Muscle of back (tissue), 11 donors: ENCODE data around the gene PLEKHN1. TPM values are rescaled to one million over a fixed set of nuclear protein-coding genes. Genes with fewer than 3 reads are reported as not detected.
A peak's percentile ranks its signal among the peaks of the same experiment; 100 is the strongest.
"Not testable (repeated sequence)": the region's sequence is repeated elsewhere in the genome, so short reads cannot be mapped to it uniquely, and the experiment has no call there.

Experiments
- DNase-seq, 3 donors: peaks; one replicate each; pipeline versions ENCODE4 v3.0.0 to v3.0.0-alpha.2; 2013
- polyA plus RNA-seq, 10 donors: library from polyadenylated mRNA; unstranded; fragments of 120-200 nt; gene quantifications; one replicate each; pipeline ENCODE4 v1.2.1, GENCODE V29; 2013; ENCODE audit not compliant: insufficient read length in 10 of 10

Gene PLEKHN1
- polyA plus RNA-seq, 10 donors = 0.10 to 1.3 (median 0.25) TPM; not detected in 5

GRCh38 chr1:973459-974292 lies 7.4 kb downstream of the PLEKHN1 start:
- no peak for DNase-seq

- no peak for DNase-seq
Measured at GRCh38 chr1:974293-974640, 8.0 kb downstream of the PLEKHN1 start.

- no peak for DNase-seq
Measured at GRCh38 chr1:974687-975328, 8.5 kb downstream of the PLEKHN1 start.

DNA sequence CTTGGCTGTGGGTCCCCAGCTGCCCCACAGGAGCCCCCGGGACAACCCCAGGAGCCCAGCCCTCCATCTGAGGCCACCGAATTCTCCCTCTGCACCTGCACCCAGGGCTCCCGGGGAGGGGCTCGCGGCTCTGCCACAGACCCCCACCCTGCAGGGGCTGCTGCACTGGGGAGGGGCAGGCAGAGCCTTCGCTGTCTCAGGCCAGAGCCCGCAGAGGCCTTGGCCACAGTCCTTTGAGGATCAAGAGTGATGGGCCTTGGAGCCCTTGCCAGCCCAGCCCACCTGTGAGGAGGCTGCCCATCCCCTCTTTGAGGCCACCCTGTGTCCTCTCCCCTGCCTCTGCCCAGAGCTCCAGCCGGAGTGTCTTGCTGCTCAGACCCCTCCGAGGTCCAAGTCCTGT lies 9.1 kb downstream of the PLEKHN1 start:
- no peak for DNase-seq

- peak in 1 of 3 donors; percentile 49 for DNase-seq
Measured at GRCh38 chr1:975896-976683, 9.8 kb downstream of the PLEKHN1 start.

DNA sequence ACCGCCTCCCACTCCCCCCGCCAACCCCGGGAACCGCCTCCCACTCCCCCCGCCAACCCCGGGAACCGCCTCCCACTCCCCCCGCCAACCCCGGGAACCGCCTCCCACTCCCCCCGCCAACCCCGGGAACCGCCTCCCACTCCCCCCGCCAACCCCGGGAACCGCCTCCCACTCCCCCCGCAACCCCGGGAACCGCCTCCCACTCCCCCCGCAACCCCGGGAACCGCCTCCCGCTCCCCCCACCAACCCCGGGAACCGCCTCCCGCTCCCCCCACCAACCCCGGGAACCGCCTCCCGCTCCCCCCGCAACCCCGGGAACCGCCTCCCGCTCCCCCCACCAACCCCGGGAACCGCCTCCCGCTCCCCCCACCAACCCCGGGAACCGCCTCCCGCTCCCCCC lies 10.5 kb downstream of the PLEKHN1 start:
- DNase-seq = not testable (repeated sequence)

DNA sequence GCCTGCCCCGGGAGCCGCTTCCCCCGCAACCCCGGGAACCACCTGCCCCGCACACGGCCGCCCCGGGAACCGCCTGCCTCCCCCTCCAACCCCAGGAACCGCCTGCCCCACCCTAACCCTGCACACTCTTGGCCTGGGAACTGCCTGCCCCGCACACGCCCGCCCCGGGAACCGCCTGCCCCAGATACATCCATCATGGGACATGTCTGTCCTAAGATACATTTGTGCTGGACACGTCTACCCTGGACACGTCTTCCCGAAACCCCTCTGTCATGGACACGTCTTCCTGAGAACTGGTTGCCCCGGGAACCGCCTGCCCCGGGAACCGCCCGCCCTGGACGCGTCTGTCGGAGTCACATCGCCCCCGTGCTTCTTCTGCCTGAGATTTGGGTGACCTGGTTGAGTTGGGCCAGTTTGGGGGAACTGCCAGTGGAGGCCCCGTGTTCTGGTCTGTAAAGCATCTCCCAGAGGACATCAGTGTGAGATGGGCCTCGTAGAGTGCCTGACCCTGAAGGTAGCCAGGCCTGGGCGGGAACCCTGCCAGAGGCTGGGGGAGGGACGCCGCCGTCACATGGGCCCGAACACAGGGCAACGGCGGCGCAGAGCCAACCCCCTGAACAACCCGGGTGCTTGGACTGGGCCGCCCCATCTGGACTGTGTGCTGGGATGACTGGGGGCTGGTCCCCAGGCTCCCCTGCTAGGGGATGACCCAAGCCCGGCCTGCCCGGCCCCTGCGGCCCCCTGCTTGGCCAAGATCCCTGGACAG lies 12.0 kb downstream of the PLEKHN1 start:
- DNase-seq = no peak

GRCh38 chr1:978835-979743 lies 12.8 kb downstream of the PLEKHN1 start:
- no peak for DNase-seq

DNA sequence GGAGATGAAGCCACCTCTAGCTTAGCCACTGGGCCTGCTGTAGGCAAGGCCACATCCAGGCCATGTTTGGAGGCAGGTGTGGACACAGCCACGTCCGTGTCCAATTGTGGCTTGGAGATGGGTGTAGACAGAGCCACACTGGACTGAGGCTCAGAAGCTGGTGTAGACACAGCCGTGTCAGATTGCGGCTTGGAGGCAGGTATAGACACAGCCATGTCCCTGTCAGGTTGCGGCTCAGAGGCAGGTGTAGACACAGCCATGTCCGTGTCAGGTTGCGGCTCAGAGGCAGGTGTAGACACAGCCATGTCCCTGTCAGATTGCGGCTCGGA lies 13.4 kb downstream of the PLEKHN1 start:
- no peak for DNase-seq

DNA sequence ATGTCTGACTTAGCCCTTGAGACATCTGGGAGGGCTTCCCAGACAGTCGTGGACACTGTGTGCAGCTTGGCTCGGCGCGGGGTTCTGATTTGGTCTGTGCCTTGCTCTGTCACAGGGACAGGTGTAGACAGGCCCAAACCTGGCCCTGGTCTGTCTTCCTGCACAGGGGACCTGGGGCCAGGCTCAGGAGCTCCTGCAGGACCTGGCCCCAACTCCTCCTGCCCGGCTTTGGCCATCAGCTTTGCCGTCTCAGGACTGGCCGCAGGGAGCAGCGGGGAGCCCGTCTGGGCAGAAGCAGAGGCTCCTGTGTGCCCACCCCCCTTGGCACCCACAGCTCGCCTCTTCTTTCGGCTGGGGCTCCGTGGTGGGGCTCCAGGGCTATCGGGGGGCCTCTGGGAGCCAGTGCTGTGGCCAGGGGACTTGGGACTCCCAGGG lies 13.9 kb downstream of the PLEKHN1 start:
- no peak for DNase-seq

GRCh38 chr1:980602-981395 lies 14.5 kb downstream of the PLEKHN1 start:
- no peak for DNase-seq

GRCh38 chr1:981491-981954 lies 15.2 kb downstream of the PLEKHN1 start:
- no peak for DNase-seq

DNA sequence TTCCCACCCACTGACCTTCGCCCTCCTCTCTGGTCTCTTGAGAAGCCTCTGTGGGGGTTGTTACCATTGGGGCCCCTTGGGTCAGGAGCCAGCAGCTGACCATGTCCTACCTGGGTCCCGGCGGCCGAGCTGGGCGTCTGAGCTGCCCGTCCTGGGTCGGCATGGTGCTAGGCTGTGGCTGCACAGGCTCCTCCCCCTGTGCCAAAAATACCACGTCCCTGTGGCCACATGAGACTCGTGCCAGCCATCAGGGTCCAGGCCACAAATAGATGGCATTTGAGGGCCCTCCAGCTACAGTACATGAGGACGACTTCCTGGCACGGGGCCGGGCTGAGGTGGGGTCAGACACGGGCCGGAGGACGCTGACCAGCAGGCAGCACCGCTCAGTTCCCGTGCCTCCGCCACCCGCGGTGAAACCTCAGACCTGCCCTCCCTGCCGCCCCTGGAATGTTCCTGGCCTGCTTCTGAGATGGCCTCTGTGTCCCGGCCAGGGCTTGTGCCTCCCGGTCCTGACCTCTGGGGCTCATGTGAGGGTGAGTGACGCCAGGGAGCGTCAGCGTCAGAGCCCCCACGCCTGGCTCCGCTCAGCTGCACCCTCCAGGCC lies 15.8 kb downstream of the PLEKHN1 start, which contains the start of gene PERM1:
Gene PERM1, minus strand, starts transcription at position 139 of the 604 bp plus-strand sequence. CDS start 1,064 bp downstream, outside the sequence.
- DNase-seq = no peak

- DNase-seq = no peak
Measured at GRCh38 chr1:982765-983436, 16.6 kb downstream of the PLEKHN1 start.

- peak in 1 of 3 donors; percentile 61 for DNase-seq
Measured at GRCh38 chr1:983798-984475, 17.7 kb downstream of the PLEKHN1 start.

GRCh38 chr1:984476-984814 lies 18.2 kb downstream of the PLEKHN1 start:
- DNase-seq = no peak

DNA sequence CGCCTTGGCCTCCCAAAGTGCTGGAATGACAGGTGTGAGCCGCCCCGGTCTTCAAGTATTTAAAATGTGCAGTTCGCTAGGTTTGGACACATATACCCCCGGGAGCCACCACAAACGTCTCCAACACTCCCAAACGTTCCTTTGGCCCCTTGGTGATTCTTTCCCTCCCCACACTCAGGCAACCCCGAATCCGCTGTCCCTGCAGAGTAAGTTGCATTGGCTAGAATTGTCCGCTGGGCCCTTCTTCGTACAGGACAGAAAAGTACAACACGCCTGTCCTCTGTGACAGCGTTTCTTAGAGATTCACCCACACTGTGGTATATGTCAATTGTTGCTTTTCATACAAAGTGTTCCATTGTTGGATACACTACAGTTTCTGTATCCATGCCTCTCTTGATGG lies 18.8 kb downstream of the PLEKHN1 start:
- no peak for DNase-seq

GRCh38 chr1:988061-988460 lies 21.8 kb downstream of the PLEKHN1 start:
- DNase-seq = not testable (repeated sequence)
